ENCODE measurements around the gene NOS3. TPM values are rescaled to one million over a fixed set of nuclear protein-coding genes. Genes with fewer than 3 reads are reported as not detected.

NOS3 gene
- total RNA-seq, 1 donor from 2014 or later: 0.86 TPM

- DNase-seq: peak; percentile 7
- Mint-ChIP-seq H3K27me3 (ENCODE audit: unreplicated experiment) (peaks cover 10% of the 10 kb centered on the region), H3K4me1 (ENCODE audit: low read depth, unreplicated experiment) (peaks cover 13% of the 10 kb centered on the region)
These were observed 38.3 kb upstream of the NOS3 start for GRCh38 chr7:150952331-150953050.

GRCh38 chr7:150953061-150953997 lies 37.5 kb upstream of the NOS3 start:
- Mint-ChIP-seq H3K36me3 (ENCODE audit: unreplicated experiment) (no peaks in the 10 kb centered on the region), H3K4me1 (ENCODE audit: low read depth, unreplicated experiment) (peaks cover 13% of the 10 kb centered on the region), H3K27me3 (ENCODE audit: unreplicated experiment) (peaks cover 10% of the 10 kb centered on the region), H3K4me3 (ENCODE audit: unreplicated experiment) (no peak overlapping the region), H3K27ac (ENCODE audit: unreplicated experiment) (no peak overlapping the region), H3K9me3 (ENCODE audit: unreplicated experiment) (peaks cover 5% of the 10 kb centered on the region)
- peak; percentile 15 for DNase-seq
- TF ChIP-seq CTCF (IDR thresholded peaks at IDR 0.05; ENCODE audit: partially characterized antibody, unreplicated experiment): no peak

More at GRCh38 chr7:150952331-150953050, 38.3 kb upstream of the NOS3 start:
- no peak for TF ChIP-seq CTCF (IDR thresholded peaks at IDR 0.05; ENCODE audit: partially characterized antibody, unreplicated experiment)
- Mint-ChIP-seq H3K9me3 (ENCODE audit: unreplicated experiment) (peaks cover 5% of the 10 kb centered on the region), H3K4me3 (ENCODE audit: unreplicated experiment) (no peak overlapping the region), H3K36me3 (ENCODE audit: unreplicated experiment) (no peaks in the 10 kb centered on the region), H3K27ac (ENCODE audit: unreplicated experiment) (no peak overlapping the region)

- Mint-ChIP-seq H3K9me3 (ENCODE audit: unreplicated experiment) (peaks cover 7% of the 10 kb centered on the region), H3K27ac (ENCODE audit: unreplicated experiment) (no peak overlapping the region), H3K27me3 (ENCODE audit: unreplicated experiment) (peaks cover 14% of the 10 kb centered on the region), H3K4me1 (ENCODE audit: low read depth, unreplicated experiment) (peaks cover 15% of the 10 kb centered on the region), H3K36me3 (ENCODE audit: unreplicated experiment) (no peaks in the 10 kb centered on the region), H3K4me3 (ENCODE audit: unreplicated experiment) (no peak overlapping the region)
- DNase-seq: peak; percentile 18
- TF ChIP-seq CTCF (IDR thresholded peaks at IDR 0.05; ENCODE audit: partially characterized antibody, unreplicated experiment): no peak
These were observed 36.4 kb upstream of the NOS3 start for GRCh38 chr7:150954201-150954985.

GRCh38 chr7:150954986-150955518 lies 35.8 kb upstream of the NOS3 start:
- TF ChIP-seq CTCF (IDR thresholded peaks at IDR 0.05; ENCODE audit: partially characterized antibody, unreplicated experiment): no peak
- Mint-ChIP-seq H3K27ac (ENCODE audit: unreplicated experiment) (no peak overlapping the region), H3K9me3 (ENCODE audit: unreplicated experiment) (peaks cover 11% of the 10 kb centered on the region), H3K36me3 (ENCODE audit: unreplicated experiment) (peaks cover 4% of the 10 kb centered on the region), H3K27me3 (ENCODE audit: unreplicated experiment) (peaks cover 15% of the 10 kb centered on the region), H3K4me3 (ENCODE audit: unreplicated experiment) (no peak overlapping the region), H3K4me1 (ENCODE audit: low read depth, unreplicated experiment) (peaks cover 15% of the 10 kb centered on the region)
- DNase-seq: no peak

All from glutamatergic neuron (in vitro differentiated cells).